WTC11 (cell line): ENCODE measurements around the gene CD82. TPM values are rescaled to one million over a fixed set of nuclear protein-coding genes. Genes with fewer than 3 reads are reported as not detected.

ENCODE experiments used
- ATAC-seq: fragments of 200-7000 bp; cut with Tn5 transposase; 2 replicates; pipeline ENCODE4 v1.10.0; 2021; ENCODE audit warnings: mild to moderate bottlenecking, moderate library complexity
- CTCF ChIA-PET: fragments of 300-600 bp; sonication (Branson Sonifier 250); formaldehyde crosslinking; loops from one replicate; lab custom pipeline; 2021; ENCODE audit warnings: antibody characterized with exemption; lab: Charles Lee
- POLR2A ChIA-PET: fragments of 350-600 bp; sonication (Branson Sonifier 250); formaldehyde crosslinking; loops from one replicate; lab custom pipeline; 2021; ENCODE audit warnings: antibody characterized with exemption; lab: Charles Lee
- DNase-seq: peaks from one replicate; pipeline ENCODE4 v3.0.0; 2021; ENCODE audit warnings: low spot score
- H3K27ac Mint-ChIP-seq: 2 replicates; pipeline ENCODE4 v1.8.0; 2021; ENCODE audit warnings: mixed read lengths
- H3K27me3 Mint-ChIP-seq: 2 replicates; pipeline ENCODE4 v1.8.0; 2021; ENCODE audit warnings: low read depth, mild to moderate bottlenecking, moderate library complexity, mixed read lengths
- H3K36me3 Mint-ChIP-seq: 2 replicates; pipeline ENCODE4 v1.8.0; 2021; ENCODE audit warnings: mixed read lengths
- H3K4me1 Mint-ChIP-seq: 2 replicates; pipeline ENCODE4 v1.8.0; 2022; ENCODE audit warnings: mixed read lengths
- H3K4me3 Mint-ChIP-seq: 2 replicates; pipeline ENCODE4 v1.8.0; 2021; ENCODE audit warnings: mild to moderate bottlenecking, moderate library complexity, mixed read lengths
- H3K9me3 Mint-ChIP-seq: 2 replicates; pipeline ENCODE4 v1.8.0; 2021; ENCODE audit warnings: mixed read lengths
- AFF4 ChIP-seq: sonication (generic); formaldehyde crosslinking; IDR thresholded peaks from 2 replicates; pipeline ENCODE4 v1.8.1; 2023; ENCODE audit warnings: mild to moderate bottlenecking, missing genetic modification reagents, borderline replicate concordance
- ATF6 ChIP-seq: sonication (generic); formaldehyde crosslinking; IDR thresholded peaks from 2 replicates; pipeline ENCODE4 v1.8.1; 2023; ENCODE audit warnings: mild to moderate bottlenecking, missing genetic modification reagents
- CBFB ChIP-seq: sonication (generic); formaldehyde crosslinking; IDR thresholded peaks from 2 replicates; pipeline ENCODE4 v1.8.1; 2022; ENCODE audit warnings: mild to moderate bottlenecking, low read depth, missing genetic modification reagents
- CTCF ChIP-seq: fragments of 200-600 bp; IDR thresholded peaks from 2 replicates; pipeline ENCODE4 v1.8.0; 2022; ENCODE audit warnings: antibody characterized with exemption
- MAX ChIP-seq: sonication (generic); formaldehyde crosslinking; IDR thresholded peaks from 2 replicates; pipeline ENCODE4 v1.8.0; 2022; ENCODE audit warnings: mild to moderate bottlenecking, missing genetic modification reagents
- MXD4 ChIP-seq: fragments of 250-450 bp; sonication (Bioruptor Pico); IDR thresholded peaks from 2 replicates; pipeline ENCODE4 v1.8.0; 2021; ENCODE audit warnings: mild to moderate bottlenecking, moderate library complexity, borderline replicate concordance
- SMAD3 ChIP-seq: sonication (generic); formaldehyde crosslinking; IDR thresholded peaks from 2 replicates; pipeline ENCODE4 v1.8.0; 2022; ENCODE audit warnings: missing genetic modification reagents, mild to moderate bottlenecking, borderline replicate concordance
- USF1 ChIP-seq: sonication (generic); formaldehyde crosslinking; IDR thresholded peaks from 2 replicates; pipeline ENCODE4 v1.8.0; 2022; ENCODE audit warnings: mild to moderate bottlenecking, missing genetic modification reagents
- USF2 ChIP-seq: sonication (generic); formaldehyde crosslinking; IDR thresholded peaks from 2 replicates; pipeline ENCODE4 v1.8.1; 2023; ENCODE audit warnings: mild to moderate bottlenecking, missing genetic modification reagents, moderate library complexity
- ZBTB21 ChIP-seq: sonication (generic); formaldehyde crosslinking; IDR thresholded peaks from 2 replicates; pipeline ENCODE4 v1.8.1; 2023; ENCODE audit warnings: mild to moderate bottlenecking, missing genetic modification reagents, borderline replicate concordance
- ZNF138 ChIP-seq: sonication (generic); formaldehyde crosslinking; conservative IDR thresholded peaks from 2 replicates; pipeline ENCODE4 v1.8.1; 2022; ENCODE audit warnings: mild to moderate bottlenecking, moderate library complexity, missing genetic modification reagents
- ZNF263 ChIP-seq: sonication (generic); formaldehyde crosslinking; IDR thresholded peaks from 2 replicates; pipeline ENCODE4 v1.8.1; 2022; ENCODE audit warnings: low read depth, mild to moderate bottlenecking, moderate library complexity, missing genetic modification reagents
- total RNA-seq: library from RNA; stranded (reverse); gene quantifications from 3 replicates; pipeline ENCODE4 v1.2.3, GENCODE V29; 2021

CD82 gene
- total RNA-seq, 1 experiment from 2014 or later = 15.5 TPM

- Mint-ChIP-seq H3K36me3 (no peaks in the 10 kb centered on the region), H3K27me3 (peaks cover 8% of the 10 kb centered on the region), H3K4me3 (no peak overlapping the region), H3K9me3 (peaks cover 12% of the 10 kb centered on the region), H3K4me1 (peaks cover 31% of the 10 kb centered on the region), H3K27ac (no peak overlapping the region; the same call in 1 of the 2 replicates)
- CTCF ChIA-PET = interaction anchor here (0.6 to 13.5 kb wide), 33 partner anchors 9 to 442 kb away, joined by 3 to 250 read pairs (median 4); partner anchors contain the start of gene CD82
- DNase-seq = peak; percentile 67
- POLR2A ChIA-PET = interaction anchor here (0.6 to 0.7 kb wide), 4 partner anchors 49 to 615 kb away, joined by 3 to 5 read pairs (median 3); partner anchors contain the start of gene C11orf96
- TF ChIP-seq MAX = 0 out of 2 replicates have a peak, but pooled peaks have one; percentile 35
- peak; percentile 53 for TF ChIP-seq CTCF
- TF ChIP-seq CBFB (CRISPR knock-in tag) = no peak
- TF ChIP-seq USF2 (CRISPR knock-in tag) = peak; percentile 87
- peak; percentile 87 for TF ChIP-seq USF1 (CRISPR knock-in tag)
- no peak for TF ChIP-seq AFF4 (CRISPR knock-in tag)
- ATAC-seq = peak; percentile 32
Observed at GRCh38 chr11:44556735-44557409, 8.6 kb upstream of the CD82 start.

GRCh38 chr11:44557464-44557863 lies 8.0 kb upstream of the CD82 start:
- ChIA-PET CTCF (interaction anchor here (0.6 to 13.5 kb wide), 34 partner anchors 9 to 441 kb away, joined by 3 to 250 read pairs (median 4); partner anchors contain the start of gene CD82), POLR2A (interaction anchor here (0.6 to 1.0 kb wide), 4 partner anchors 49 to 615 kb away, joined by 3 read pairs; partner anchors contain the start of gene C11orf96)
- peaks cover 31% of the 10 kb centered on the region for H3K4me1 Mint-ChIP-seq
- peaks cover 8% of the 10 kb centered on the region for H3K27me3 Mint-ChIP-seq
- no peak for ATAC-seq
- TF ChIP-seq MXD4 (CRISPR knock-in tag) = no peak
- no peak for TF ChIP-seq ATF6 (CRISPR knock-in tag)
- no peak for TF ChIP-seq ZBTB21 (CRISPR knock-in tag)
- TF ChIP-seq ZNF138 (CRISPR knock-in tag) = no peak
- TF ChIP-seq ZNF263 (CRISPR knock-in tag) = no peak
- no peak for TF ChIP-seq SMAD3 (CRISPR knock-in tag)
- no peak overlapping the region for H3K27ac Mint-ChIP-seq
- peaks cover 10% of the 10 kb centered on the region for H3K9me3 Mint-ChIP-seq
- H3K36me3 Mint-ChIP-seq = no peaks in the 10 kb centered on the region
- no peak for DNase-seq
- H3K4me3 Mint-ChIP-seq = no peak overlapping the region
